ENCODE measurements around the gene VNN1. TPM values are rescaled to one million over a fixed set of nuclear protein-coding genes. Genes with fewer than 3 reads are reported as not detected.
"Not testable (repeated sequence)": the region's sequence is repeated elsewhere in the genome, so short reads cannot be mapped to it uniquely, and the experiment has no call there.

VNN1 gene
- polyA plus RNA-seq, 1 experiment = not detected

DNA sequence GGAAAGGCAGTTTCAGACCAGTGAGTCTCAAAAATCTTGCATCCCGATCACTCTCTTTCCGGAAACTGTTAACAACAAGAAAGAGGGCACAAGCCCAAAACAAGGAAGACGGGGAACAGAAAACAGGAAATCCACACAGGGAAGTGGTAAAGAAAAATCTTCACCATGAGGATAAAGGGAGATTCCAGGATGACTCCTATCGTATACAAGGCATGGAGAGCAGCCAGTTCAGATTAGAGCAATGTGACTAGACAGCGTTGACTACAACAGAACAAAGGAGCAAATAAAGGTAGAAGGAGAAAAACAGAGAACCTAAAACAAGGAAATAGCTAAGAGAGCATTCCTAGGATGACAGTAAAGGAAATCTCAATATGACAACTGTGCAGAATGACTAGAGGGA, 26.5 kb downstream of the VNN1 start:
- POLR2A ChIA-PET = no interaction called here
- Histone ChIP-seq H3K36me3 (ENCODE audit: control insufficient read depth, insufficient read depth, low read length) (no peaks in the 10 kb centered on the region), H3K27me3 (ENCODE audit: control insufficient read depth, insufficient read depth, low read length) (no peaks in the 10 kb centered on the region), H3K4me3 (ENCODE audit: low read depth, low read length) (no peak overlapping the region)
- no peak for DNase-seq (ENCODE audit: low read depth)
- TF ChIP-seq, protein P1, sequence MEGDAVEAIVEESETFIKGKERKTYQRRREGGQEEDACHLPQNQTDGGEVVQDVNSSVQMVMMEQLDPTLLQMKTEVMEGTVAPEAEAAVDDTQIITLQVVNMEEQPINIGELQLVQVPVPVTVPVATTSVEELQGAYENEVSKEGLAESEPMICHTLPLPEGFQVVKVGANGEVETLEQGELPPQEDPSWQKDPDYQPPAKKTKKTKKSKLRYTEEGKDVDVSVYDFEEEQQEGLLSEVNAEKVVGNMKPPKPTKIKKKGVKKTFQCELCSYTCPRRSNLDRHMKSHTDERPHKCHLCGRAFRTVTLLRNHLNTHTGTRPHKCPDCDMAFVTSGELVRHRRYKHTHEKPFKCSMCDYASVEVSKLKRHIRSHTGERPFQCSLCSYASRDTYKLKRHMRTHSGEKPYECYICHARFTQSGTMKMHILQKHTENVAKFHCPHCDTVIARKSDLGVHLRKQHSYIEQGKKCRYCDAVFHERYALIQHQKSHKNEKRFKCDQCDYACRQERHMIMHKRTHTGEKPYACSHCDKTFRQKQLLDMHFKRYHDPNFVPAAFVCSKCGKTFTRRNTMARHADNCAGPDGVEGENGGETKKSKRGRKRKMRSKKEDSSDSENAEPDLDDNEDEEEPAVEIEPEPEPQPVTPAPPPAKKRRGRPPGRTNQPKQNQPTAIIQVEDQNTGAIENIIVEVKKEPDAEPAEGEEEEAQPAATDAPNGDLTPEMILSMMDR (IDR thresholded peaks at IDR 0.05; ENCODE audit: insufficient read depth, low read depth, low read length) = no peak
- CTCF ChIA-PET = no interaction called here

DNA sequence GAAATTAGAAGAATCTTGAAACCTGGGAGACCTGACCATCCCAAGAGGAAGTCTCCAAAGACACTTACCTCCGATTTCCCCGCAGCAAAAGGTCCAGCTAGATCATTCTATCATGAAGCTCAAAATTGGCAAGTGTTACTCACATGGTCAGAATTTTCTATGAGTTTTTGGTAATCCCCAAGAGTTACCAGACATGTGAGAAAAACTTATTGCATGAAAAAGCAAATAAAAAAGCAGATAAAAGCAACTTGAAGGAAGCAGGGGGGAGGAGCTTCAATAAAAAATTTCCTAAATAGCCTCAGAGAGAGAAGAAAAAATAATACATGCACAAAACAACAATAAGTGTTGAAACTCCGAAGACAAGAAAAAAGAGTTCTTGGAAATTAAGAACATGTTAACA, 27.3 kb downstream of the VNN1 start:
- TF ChIP-seq, protein P1 (IDR thresholded peaks at IDR 0.05; ENCODE audit: insufficient read depth, low read depth, low read length) = no peak
- Histone ChIP-seq H3K4me3 (ENCODE audit: low read depth, low read length) (no peak overlapping the region), H3K27me3 (ENCODE audit: control insufficient read depth, insufficient read depth, low read length) (no peaks in the 10 kb centered on the region), H3K36me3 (ENCODE audit: control insufficient read depth, insufficient read depth, low read length) (no peaks in the 10 kb centered on the region)
- ChIA-PET POLR2A (no interaction called here), CTCF (no interaction called here)
- DNase-seq (ENCODE audit: low read depth) = no peak

DNA sequence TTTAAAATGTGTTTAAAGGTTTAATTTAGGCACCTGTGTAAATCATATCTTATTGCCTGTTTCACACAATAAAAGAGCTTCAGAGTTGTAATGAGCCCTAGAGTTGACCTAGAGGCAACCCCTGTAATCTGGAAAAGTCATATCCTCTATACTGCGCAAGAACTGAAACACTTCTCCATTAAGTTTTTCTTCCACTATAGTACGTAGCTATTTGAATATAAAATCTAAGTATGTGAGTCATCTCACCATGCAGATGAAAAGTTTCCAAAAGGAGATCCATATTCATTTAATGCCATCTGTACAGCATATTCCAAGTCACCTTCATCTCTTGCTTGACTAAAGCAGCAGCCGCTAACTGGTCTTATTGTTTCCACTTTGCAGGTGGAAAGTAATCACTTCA, 28.8 kb downstream of the VNN1 start:
- TF ChIP-seq, protein P1 (IDR thresholded peaks at IDR 0.05; ENCODE audit: insufficient read depth, low read depth, low read length) = no peak
- no peak for DNase-seq (ENCODE audit: low read depth)
- ChIA-PET POLR2A (no interaction called here), CTCF (interaction anchor here (1.1 kb wide), 1 partner anchor 15 kb away, joined by 3 read pairs; no protein-coding TSS in a partner anchor)
- Histone ChIP-seq H3K36me3 (ENCODE audit: control insufficient read depth, insufficient read depth, low read length) (no peaks in the 10 kb centered on the region), H3K27me3 (ENCODE audit: control insufficient read depth, insufficient read depth, low read length) (no peaks in the 10 kb centered on the region), H3K4me3 (ENCODE audit: low read depth, low read length) (no peak overlapping the region)

DNA sequence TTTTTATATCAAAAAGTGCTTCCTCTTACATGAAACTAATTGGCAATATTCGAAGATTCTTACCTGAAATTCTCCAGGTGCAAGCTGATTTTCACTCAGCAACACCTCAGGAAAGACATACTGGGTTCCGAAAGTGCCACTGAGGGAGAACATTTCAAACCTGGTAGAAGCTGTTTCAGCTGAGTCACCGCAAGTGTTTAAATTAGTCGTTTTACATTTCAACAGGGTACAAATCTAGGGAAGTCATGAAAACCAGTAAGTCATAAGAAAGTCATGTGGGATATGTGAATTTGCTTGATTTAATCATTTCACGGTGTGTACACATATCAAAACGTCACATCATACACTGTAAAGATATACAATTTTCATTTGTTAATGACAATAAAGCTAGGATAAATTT, 29.6 kb downstream of the VNN1 start:
- POLR2A ChIA-PET = no interaction called here
- TF ChIP-seq, protein P1 (IDR thresholded peaks at IDR 0.05; ENCODE audit: insufficient read depth, low read depth, low read length) = no peak
- H3K4me3 ChIP-seq (ENCODE audit: low read depth, low read length) = no peak overlapping the region
- DNase-seq (ENCODE audit: low read depth) = no peak
- CTCF ChIA-PET = interaction anchor here (1.1 kb wide), 1 partner anchor 14 kb away, joined by 3 read pairs; no protein-coding TSS in a partner anchor
- no peaks in the 10 kb centered on the region for H3K27me3 ChIP-seq (ENCODE audit: control insufficient read depth, insufficient read depth, low read length)
- no peaks in the 10 kb centered on the region for H3K36me3 ChIP-seq (ENCODE audit: control insufficient read depth, insufficient read depth, low read length)

DNA sequence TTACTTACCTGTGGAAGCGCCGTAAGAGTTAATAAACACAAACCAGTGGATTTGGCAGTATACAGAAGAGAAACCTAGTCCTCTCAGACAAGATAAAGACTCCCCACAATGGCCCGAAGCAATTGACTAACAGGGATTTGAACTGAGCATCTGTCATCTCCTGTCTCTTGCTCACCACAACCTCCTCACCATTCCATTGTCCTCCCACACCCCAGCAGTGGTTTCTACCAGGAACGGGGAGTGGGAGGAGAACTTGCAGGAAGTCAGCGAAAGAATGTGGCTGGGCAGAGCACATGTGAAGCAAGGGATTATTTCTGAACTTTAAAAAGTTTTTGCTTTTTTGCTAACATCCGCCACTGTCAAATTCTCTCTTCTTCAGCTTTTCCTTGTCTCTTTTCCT, 30.3 kb downstream of the VNN1 start:
- peak; percentile 16 for DNase-seq (ENCODE audit: low read depth)
- ChIA-PET CTCF (no interaction called here), POLR2A (no interaction called here)
- Histone ChIP-seq H3K36me3 (ENCODE audit: control insufficient read depth, insufficient read depth, low read length) (no peaks in the 10 kb centered on the region), H3K27me3 (ENCODE audit: control insufficient read depth, insufficient read depth, low read length) (no peaks in the 10 kb centered on the region), H3K4me3 (ENCODE audit: low read depth, low read length) (no peak overlapping the region)
- TF ChIP-seq, protein P1 (IDR thresholded peaks at IDR 0.05; ENCODE audit: insufficient read depth, low read depth, low read length) = no peak

DNA sequence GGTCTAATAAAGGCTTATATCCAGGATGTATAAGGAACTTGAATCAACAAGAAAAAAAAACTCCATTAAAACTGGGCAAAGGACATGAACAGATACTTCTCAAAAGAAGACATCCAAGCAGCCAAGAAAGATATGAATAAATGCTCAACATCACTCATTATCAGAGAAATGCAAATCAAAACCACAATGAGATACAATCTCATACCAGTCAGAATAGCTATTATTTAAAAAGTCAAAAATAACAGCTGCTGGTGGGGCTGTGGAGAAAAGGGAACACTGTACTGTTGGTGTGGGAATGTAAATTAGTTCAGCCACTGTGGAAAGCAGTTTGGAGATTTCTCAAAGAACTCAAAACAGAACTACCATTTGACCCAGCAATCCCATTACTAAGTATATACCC, 34.8 kb downstream of the VNN1 start:
- H3K36me3 ChIP-seq (ENCODE audit: control insufficient read depth, insufficient read depth, low read length); DNase-seq (ENCODE audit: low read depth); H3K4me3 ChIP-seq (ENCODE audit: low read depth, low read length); H3K27me3 ChIP-seq (ENCODE audit: control insufficient read depth, insufficient read depth, low read length); POLR2A ChIA-PET: not testable (repeated sequence)
- CTCF ChIA-PET = interaction anchor here (0.7 to 1.1 kb wide), 3 partner anchors 9 to 89 kb away, joined by 3 to 4 read pairs (median 3); no protein-coding TSS in a partner anchor

All from BJ (cell line).